Ishikawa (cell line): ENCODE results near the gene TRPM3.

Experiments
- CEBPB ChIP-seq: IDR thresholded peaks from 2 replicates; pipeline ENCODE4 v1.6.1; 2012
- CREB1 ChIP-seq: IDR thresholded peaks from 2 replicates; pipeline ENCODE4 v1.6.1; 2012; ENCODE audit warnings: low read depth
- EGR1 ChIP-seq: IDR thresholded peaks from 2 replicates; pipeline ENCODE4 v1.6.1; 2012
- EP300 ChIP-seq: IDR thresholded peaks from 2 replicates; pipeline ENCODE4 v1.6.1; 2012; ENCODE audit warnings: borderline replicate concordance
- FOXM1 ChIP-seq: IDR thresholded peaks from 2 replicates; pipeline ENCODE4 v1.6.1; 2012; ENCODE audit warnings: low read depth, borderline replicate concordance
- NFIC ChIP-seq: IDR thresholded peaks from 2 replicates; pipeline ENCODE4 v1.6.1; 2012
- RAD21 ChIP-seq: IDR thresholded peaks from 2 replicates; pipeline ENCODE4 v1.6.1; 2012; ENCODE audit warnings: low read depth
- TAF1 ChIP-seq: IDR thresholded peaks from 2 replicates; pipeline ENCODE4 v1.6.1; 2012; ENCODE audit warnings: low read depth, mild to moderate bottlenecking
- TCF12 ChIP-seq: IDR thresholded peaks from 2 replicates; pipeline ENCODE4 v1.6.1; 2012; ENCODE audit warnings: low read depth
- YY1 ChIP-seq: IDR thresholded peaks from 2 replicates; pipeline ENCODE4 v1.6.1; 2012; ENCODE audit warnings: low read depth
- ZBTB7A ChIP-seq: IDR thresholded peaks from 2 replicates; pipeline ENCODE4 v1.6.1; 2012; ENCODE audit warnings: low read depth
- TF ChIP-seq, protein P1 (sequence below): IDR thresholded peaks from 2 replicates; pipeline ENCODE4 v1.6.1; 2012; ENCODE audit warnings: low read depth, mild to moderate bottlenecking
- TF ChIP-seq, protein P2 (sequence below): IDR thresholded peaks from 2 replicates; pipeline ENCODE4 v1.6.1; 2012

DNA sequence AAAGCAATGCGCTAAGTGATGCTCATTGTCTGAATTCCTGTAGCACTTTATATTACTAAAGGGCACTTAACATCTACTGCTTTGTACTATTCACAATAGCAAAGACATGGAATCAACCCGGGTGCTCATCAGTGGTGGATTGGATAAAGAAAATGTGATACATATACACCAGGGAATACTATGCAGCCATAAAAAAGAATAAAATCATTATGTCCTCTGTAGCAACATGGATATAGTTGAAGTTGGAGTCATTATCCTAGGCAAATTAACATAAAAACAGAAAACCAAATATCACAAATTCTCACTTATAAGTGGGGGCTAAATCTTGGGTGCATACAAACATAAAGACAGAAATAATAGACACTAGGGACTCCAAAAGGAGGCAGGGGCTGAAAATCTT is 308.3 kb downstream of the TRPM3 start:
- TF ChIP-seq TAF1: no peak
- TF ChIP-seq, protein P1, sequence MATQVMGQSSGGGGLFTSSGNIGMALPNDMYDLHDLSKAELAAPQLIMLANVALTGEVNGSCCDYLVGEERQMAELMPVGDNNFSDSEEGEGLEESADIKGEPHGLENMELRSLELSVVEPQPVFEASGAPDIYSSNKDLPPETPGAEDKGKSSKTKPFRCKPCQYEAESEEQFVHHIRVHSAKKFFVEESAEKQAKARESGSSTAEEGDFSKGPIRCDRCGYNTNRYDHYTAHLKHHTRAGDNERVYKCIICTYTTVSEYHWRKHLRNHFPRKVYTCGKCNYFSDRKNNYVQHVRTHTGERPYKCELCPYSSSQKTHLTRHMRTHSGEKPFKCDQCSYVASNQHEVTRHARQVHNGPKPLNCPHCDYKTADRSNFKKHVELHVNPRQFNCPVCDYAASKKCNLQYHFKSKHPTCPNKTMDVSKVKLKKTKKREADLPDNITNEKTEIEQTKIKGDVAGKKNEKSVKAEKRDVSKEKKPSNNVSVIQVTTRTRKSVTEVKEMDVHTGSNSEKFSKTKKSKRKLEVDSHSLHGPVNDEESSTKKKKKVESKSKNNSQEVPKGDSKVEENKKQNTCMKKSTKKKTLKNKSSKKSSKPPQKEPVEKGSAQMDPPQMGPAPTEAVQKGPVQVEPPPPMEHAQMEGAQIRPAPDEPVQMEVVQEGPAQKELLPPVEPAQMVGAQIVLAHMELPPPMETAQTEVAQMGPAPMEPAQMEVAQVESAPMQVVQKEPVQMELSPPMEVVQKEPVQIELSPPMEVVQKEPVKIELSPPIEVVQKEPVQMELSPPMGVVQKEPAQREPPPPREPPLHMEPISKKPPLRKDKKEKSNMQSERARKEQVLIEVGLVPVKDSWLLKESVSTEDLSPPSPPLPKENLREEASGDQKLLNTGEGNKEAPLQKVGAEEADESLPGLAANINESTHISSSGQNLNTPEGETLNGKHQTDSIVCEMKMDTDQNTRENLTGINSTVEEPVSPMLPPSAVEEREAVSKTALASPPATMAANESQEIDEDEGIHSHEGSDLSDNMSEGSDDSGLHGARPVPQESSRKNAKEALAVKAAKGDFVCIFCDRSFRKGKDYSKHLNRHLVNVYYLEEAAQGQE: no peak
- TF ChIP-seq RAD21: no peak
- no peak for TF ChIP-seq YY1
- no peak for TF ChIP-seq NFIC
- TF ChIP-seq, protein P2, sequence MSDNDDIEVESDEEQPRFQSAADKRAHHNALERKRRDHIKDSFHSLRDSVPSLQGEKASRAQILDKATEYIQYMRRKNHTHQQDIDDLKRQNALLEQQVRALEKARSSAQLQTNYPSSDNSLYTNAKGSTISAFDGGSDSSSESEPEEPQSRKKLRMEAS: no peak
- TF ChIP-seq TCF12: no peak
- TF ChIP-seq EP300: no peak
- TF ChIP-seq EGR1: no peak
- no peak for TF ChIP-seq FOXM1
- TF ChIP-seq CEBPB: no peak
- TF ChIP-seq CREB1: no peak
- TF ChIP-seq ZBTB7A: no peak
